ENCODE results near the gene SERPINA6. TPM values are rescaled to one million over a fixed set of nuclear protein-coding genes. Genes with fewer than 3 reads are reported as not detected.

Gene SERPINA6
- total RNA-seq, 2 donors from 2014 or later, result 3.4 to 5.7 TPM

- Histone ChIP-seq H3K27ac (no peak overlapping the region), H3K4me1 (no peaks in the 10 kb centered on the region), H3K9ac (ENCODE audit: low read depth in 2 of 2, low read length in 2 of 2) (no peak overlapping the region), H3K27me3 (no peaks in the 10 kb centered on the region), H3K9me3 (no peaks in the 10 kb centered on the region), H3K36me3 (no peaks in the 10 kb centered on the region), H3K4me3 (no peak overlapping the region)
- TF ChIP-seq, protein P1, sequence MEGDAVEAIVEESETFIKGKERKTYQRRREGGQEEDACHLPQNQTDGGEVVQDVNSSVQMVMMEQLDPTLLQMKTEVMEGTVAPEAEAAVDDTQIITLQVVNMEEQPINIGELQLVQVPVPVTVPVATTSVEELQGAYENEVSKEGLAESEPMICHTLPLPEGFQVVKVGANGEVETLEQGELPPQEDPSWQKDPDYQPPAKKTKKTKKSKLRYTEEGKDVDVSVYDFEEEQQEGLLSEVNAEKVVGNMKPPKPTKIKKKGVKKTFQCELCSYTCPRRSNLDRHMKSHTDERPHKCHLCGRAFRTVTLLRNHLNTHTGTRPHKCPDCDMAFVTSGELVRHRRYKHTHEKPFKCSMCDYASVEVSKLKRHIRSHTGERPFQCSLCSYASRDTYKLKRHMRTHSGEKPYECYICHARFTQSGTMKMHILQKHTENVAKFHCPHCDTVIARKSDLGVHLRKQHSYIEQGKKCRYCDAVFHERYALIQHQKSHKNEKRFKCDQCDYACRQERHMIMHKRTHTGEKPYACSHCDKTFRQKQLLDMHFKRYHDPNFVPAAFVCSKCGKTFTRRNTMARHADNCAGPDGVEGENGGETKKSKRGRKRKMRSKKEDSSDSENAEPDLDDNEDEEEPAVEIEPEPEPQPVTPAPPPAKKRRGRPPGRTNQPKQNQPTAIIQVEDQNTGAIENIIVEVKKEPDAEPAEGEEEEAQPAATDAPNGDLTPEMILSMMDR (IDR thresholded peaks at IDR 0.05), result no peak
- intact Hi-C loops (cut with DNase I), result no loop called here
- DNase-seq, result no peak
These were observed 14.1 kb upstream of the SERPINA6 start for GRCh38 chr14:94337274-94337673.

GRCh38 chr14:94334872-94335271 lies 11.7 kb upstream of the SERPINA6 start:
- TF ChIP-seq, protein P1 (IDR thresholded peaks at IDR 0.05), result no peak
- intact Hi-C loops (cut with DNase I), result no loop called here
- Histone ChIP-seq H3K9ac (ENCODE audit: low read depth in 2 of 2, low read length in 2 of 2) (no peak overlapping the region), H3K9me3 (no peaks in the 10 kb centered on the region), H3K27me3 (no peaks in the 10 kb centered on the region), H3K4me1 (no peaks in the 10 kb centered on the region), H3K27ac (no peak overlapping the region), H3K4me3 (no peak overlapping the region), H3K36me3 (no peaks in the 10 kb centered on the region)
- DNase-seq, result no peak

DNA sequence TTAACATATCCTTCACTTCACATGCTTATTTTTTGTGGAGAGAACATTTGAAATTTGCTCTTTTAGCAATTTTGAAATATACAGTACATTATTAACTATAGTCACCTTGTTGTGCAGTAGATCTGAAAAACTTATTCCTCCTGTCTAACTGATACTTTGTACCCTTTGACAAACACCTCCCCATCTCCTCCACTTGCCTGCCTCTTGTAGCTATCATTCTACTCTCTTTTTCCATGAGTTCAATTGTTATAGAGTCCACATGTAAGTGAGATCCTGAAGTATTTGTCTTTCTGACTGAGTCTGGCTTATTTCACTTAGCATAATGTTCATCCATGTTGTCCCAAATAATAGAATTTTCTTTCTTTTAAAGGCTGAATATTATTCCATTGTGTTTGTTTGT lies 9.5 kb upstream of the SERPINA6 start:
- no peak overlapping the region for H3K9ac ChIP-seq (ENCODE audit: low read depth in 2 of 2, low read length in 2 of 2)
- H3K4me3 ChIP-seq, result no peak overlapping the region
- no peaks in the 10 kb centered on the region for H3K27me3 ChIP-seq
- H3K9me3 ChIP-seq, result no peaks in the 10 kb centered on the region
- intact Hi-C loops (cut with DNase I), result no loop called here
- DNase-seq, result no peak
- no peaks in the 10 kb centered on the region for H3K4me1 ChIP-seq
- TF ChIP-seq, protein P1 (IDR thresholded peaks at IDR 0.05), result no peak
- no peaks in the 10 kb centered on the region for H3K36me3 ChIP-seq
- H3K27ac ChIP-seq, result no peak overlapping the region

DNA sequence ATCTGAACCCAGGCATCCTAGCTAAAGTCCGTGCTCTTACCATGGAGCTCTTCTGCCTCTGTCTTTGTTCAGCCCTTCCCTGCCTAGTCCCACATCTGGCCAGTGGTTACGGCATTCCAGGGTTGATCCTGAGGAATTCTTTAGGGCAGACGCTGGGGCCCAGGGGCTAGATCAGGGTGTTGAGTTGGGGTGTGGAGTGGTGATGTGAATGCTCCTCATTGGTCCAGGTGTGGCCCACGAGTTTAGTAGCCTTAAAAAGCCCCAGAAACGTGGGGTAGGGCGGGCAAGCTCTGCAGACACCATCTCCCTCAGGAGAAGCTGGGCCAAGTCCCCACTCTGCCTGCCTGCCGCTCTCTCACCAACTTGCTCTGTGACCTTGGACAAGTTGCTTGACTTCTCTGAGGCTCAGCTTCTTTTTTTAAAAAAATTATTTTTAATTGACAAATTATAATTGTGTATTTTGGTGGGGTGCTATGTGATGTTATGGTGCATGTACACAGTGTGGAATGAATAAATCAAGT lies 9.0 kb upstream of the SERPINA6 start:
- H3K27ac ChIP-seq, result no peak overlapping the region
- H3K27me3 ChIP-seq, result no peaks in the 10 kb centered on the region
- H3K4me3 ChIP-seq, result no peak overlapping the region
- no peaks in the 10 kb centered on the region for H3K4me1 ChIP-seq
- H3K36me3 ChIP-seq, result no peaks in the 10 kb centered on the region
- intact Hi-C loops (cut with DNase I), result no loop called here
- TF ChIP-seq, protein P1 (IDR thresholded peaks at IDR 0.05), result no peak
- no peak overlapping the region for H3K9ac ChIP-seq (ENCODE audit: low read depth in 2 of 2, low read length in 2 of 2)
- no peaks in the 10 kb centered on the region for H3K9me3 ChIP-seq
- no peak for DNase-seq

DNA sequence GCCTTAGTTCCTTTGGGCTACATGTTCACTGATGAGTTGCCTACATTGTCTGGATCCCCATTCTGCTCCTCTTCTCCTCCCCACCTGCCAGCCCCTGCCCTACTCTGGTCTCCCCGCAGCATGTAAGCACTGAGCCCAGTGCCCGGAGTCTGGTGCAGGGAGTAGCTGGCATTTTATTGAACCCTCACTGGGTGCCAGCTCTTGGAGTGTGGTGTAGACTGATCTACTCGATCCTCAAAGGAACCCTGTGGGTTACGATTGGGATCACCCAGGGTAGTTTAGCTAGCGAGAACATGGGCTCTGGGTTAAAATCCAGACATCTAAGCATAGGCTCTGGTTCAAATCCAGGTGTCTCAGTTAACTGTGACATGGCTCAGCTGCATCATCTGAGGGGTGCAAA lies 8.3 kb upstream of the SERPINA6 start:
- TF ChIP-seq, protein P1 (IDR thresholded peaks at IDR 0.05), result no peak
- no peaks in the 10 kb centered on the region for H3K9me3 ChIP-seq
- H3K4me1 ChIP-seq, result no peaks in the 10 kb centered on the region
- no peak overlapping the region for H3K4me3 ChIP-seq
- DNase-seq, result no peak
- H3K36me3 ChIP-seq, result no peaks in the 10 kb centered on the region
- H3K27ac ChIP-seq, result no peak overlapping the region
- H3K27me3 ChIP-seq, result no peaks in the 10 kb centered on the region
- H3K9ac ChIP-seq (ENCODE audit: low read depth in 2 of 2, low read length in 2 of 2), result no peak overlapping the region
- intact Hi-C loops (cut with DNase I), result no loop called here
